Fibroblast of pulmonary artery (primary cell): ENCODE data around the gene SPDEF.

Source experiments
- DNase-seq: peaks from one replicate; pipeline ENCODE4 v3.0.0-alpha.2; 2010; ENCODE audit warnings: low read depth
- H3K4me3 ChIP-seq: replicated peaks from 2 replicates; pipeline ENCODE4 v1.5.1; 2011; ENCODE audit warnings: low read depth, mild to moderate bottlenecking, control low read depth, low read length, moderate library complexity
- TF ChIP-seq, protein P1 (sequence below): IDR thresholded peaks from 2 replicates; pipeline ENCODE4 v1.5.1; 2011; ENCODE audit warnings: mild to moderate bottlenecking, control low read depth, low read length, inconsistent platforms; ENCODE audit errors: missing control alignments

SPDEF gene

DNA sequence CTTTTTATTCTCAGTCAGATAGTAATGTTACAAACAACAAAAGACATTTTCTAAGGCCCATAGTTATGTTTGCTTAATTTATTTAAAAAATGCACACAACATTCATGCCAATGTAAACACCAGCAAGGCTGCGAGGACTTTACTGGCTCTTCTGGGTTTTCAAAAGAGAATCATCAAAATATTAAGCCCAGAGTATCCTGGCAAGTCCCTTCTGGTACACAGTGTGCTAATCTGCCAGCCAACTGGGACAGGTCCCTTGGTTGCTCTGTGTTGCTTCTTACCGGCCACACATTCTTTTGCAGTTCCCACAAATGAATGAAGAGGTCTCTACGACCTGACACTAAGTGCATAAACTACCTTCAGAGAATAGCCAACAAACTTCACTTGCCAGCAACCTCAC lies 42.6 kb upstream of the SPDEF start:
- no peak overlapping the region for H3K4me3 ChIP-seq
- no peak for DNase-seq
- TF ChIP-seq, protein P1, sequence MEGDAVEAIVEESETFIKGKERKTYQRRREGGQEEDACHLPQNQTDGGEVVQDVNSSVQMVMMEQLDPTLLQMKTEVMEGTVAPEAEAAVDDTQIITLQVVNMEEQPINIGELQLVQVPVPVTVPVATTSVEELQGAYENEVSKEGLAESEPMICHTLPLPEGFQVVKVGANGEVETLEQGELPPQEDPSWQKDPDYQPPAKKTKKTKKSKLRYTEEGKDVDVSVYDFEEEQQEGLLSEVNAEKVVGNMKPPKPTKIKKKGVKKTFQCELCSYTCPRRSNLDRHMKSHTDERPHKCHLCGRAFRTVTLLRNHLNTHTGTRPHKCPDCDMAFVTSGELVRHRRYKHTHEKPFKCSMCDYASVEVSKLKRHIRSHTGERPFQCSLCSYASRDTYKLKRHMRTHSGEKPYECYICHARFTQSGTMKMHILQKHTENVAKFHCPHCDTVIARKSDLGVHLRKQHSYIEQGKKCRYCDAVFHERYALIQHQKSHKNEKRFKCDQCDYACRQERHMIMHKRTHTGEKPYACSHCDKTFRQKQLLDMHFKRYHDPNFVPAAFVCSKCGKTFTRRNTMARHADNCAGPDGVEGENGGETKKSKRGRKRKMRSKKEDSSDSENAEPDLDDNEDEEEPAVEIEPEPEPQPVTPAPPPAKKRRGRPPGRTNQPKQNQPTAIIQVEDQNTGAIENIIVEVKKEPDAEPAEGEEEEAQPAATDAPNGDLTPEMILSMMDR, result no peak

DNA sequence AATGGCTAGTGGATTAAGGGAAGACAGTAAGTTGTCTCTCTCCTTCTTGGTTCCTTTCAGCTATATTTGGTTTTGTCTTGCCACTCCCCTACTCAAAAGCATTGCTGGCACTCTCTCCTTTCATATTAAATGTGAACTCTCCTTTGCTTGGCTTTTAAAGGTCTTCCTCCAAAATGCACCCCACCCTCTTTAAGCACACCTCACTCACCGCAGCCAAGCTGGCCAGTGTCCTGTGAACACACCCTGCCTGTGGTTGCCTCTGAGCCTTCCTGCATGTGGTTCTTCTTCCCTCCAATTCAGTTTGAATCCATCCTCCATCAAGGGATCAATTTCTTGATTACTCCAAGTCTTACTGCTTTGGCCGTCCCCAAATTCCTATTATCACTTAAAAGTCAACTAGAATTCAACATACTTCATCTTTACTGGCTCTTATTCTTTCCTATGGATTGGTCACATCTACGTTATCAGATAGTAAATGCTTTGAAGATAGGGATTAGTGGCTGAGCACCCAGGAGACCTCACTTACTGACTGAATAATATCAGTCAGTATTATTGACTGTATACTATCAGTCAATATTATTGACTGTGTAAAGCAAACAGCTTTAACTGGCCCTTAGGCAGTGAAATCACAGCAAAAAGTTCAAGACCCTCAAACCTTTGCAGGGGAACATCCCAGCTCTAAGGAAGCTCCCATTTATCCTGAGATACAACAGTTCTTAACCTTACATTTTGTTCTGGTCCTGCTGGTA lies 41.6 kb upstream of the SPDEF start:
- DNase-seq, result no peak
- TF ChIP-seq, protein P1, result no peak

DNA sequence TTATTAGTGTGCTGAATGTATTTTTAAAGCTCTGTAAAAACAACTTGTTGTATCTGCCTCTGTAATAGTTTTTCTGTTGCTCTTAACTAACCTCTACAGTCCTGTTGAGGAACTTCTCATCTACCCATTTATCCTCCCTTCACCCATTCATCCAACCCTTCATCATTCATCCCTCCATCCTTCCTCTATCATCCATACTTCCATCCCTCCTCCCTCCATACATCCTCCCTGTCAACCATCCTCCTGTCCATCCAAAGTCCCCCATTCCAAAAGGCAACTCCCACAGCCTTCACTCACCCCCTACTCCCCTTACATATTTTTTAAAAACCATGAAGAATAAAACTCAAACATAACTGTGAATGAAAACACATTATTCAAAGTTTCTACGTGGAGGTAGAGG lies 40.7 kb upstream of the SPDEF start:
- H3K4me3 ChIP-seq, result no peak overlapping the region
- TF ChIP-seq, protein P1, result no peak
- DNase-seq, result no peak

More for the DNA sequence above, 41.6 kb upstream of the SPDEF start:
- H3K4me3 ChIP-seq, result no peak overlapping the region

DNA sequence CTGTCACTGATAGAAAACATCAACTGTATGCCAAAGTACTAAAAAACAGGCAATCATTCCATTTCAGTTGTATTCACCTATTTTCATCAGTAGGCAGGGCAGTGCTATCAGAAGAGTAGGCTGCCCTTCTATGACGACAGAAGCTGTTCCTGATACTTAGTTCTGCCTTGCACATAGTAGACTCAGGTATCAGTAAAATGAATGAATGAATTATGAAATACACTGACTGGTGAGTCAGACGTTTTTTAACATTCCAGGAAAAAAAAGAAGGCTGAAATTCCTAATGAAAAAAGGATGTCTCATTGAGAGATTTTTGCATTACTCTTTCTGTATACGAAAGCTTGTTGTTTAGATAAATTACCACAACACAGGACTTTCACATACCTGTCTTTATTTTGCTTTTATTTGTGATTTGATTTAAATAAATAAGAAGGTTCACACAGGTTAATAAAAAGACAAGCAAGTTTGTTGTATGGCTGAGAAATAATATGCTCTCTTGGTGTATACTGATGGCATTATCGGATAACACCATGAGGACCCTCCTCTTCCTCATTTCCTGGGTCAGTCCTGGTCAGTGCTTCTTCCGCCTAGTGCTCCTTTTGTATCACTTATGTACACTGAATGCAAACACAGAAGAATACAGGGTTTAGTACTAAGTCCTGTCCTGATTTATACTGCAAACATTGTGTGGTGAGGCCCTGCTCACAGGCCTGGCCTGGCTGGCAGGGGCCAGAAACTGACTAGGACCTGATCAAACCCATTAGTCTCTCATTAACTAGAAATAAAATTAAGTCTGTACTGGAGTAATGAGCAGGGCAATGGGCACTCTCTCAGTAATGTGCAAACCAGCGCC lies 39.4 kb upstream of the SPDEF start:
- no peak overlapping the region for H3K4me3 ChIP-seq
- DNase-seq, result peak; percentile 63
- TF ChIP-seq, protein P1, result no peak

DNA sequence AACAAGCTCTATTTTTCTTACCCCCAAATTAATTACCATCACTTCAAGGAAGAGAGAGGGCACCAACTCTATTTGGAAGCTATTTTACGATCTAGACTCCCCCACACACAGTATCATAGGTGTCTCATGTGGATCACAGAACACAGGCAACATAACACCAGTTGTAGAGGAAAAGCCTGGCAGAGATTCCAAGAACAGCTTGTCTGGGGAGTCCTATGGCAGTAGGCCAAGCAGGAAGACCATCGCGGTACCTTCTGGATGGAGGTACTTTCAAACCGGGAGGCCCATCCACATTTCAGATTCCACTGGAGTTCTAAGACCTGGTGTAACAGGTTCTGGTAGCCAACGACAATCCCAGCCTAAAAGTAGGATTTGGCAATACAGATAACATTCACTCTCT lies 37.6 kb upstream of the SPDEF start:
- no peak for DNase-seq
- H3K4me3 ChIP-seq, result no peak overlapping the region
- TF ChIP-seq, protein P1, result no peak

DNA sequence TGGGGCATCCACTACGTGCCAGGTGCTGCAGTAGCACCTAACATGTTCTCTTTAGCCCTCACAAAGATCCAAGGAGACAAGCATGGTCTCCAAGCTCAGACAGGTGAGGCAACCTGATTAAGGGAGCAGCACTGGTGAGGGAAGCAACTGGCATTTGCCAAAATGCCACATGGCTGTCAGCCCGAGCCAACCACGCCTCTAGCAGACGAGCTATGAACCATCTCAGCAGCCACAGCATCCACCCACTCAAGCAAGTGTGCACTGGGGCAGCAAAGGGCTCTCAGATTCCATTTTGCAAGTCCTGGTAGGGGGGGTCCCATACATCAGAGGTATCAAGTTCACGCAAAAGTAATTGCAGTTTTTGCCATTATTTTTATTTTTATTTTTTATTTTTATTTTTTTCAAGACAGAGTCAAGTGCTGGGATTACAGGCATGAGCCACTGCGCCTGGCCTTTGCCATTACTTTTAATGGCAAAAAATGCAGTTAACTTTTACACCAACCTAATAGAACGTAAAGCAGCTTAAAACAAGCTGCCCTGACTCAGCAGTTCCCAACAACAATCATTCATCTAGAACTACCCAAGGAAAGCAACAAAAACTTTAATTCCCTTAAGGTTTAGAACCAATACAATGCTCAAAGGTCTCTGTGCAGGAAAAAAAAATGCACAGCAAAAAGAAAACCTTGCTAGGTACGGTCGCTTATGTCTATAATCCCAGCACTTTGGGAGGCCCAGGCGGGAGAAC lies 36.3 kb upstream of the SPDEF start:
- TF ChIP-seq, protein P1, result no peak
- H3K4me3 ChIP-seq, result no peak overlapping the region
- DNase-seq, result no peak
